Uterus (tissue), 4 donors: Measurements from ENCODE around the gene GRHL3. TPM values are rescaled to one million over a fixed set of nuclear protein-coding genes. Genes with fewer than 3 reads are reported as not detected.

ENCODE experiments used
- DNase-seq, 2 donors: peaks; one replicate each; pipeline ENCODE4 v3.0.0-alpha.2; 2019 to 2020
- H3K27ac ChIP-seq, 2 donors: fragments of 200-600 bp; sonication (generic); 1 replicate in 1 of 2; 2 replicates in 1 of 2; pipeline ENCODE4 v1.5.1; 2016 to 2018
- H3K27me3 ChIP-seq, 2 donors: fragments of 200-600 bp; sonication (generic); one replicate each; pipeline ENCODE4 v1.5.1; 2018 to 2019; ENCODE audit warnings: control low read depth in 1 of 2
- H3K36me3 ChIP-seq, 2 donors: fragments of 200-600 bp; sonication (generic); one replicate each; pipeline ENCODE4 v1.5.1; 2019; ENCODE audit warnings: control low read depth in 1 of 2
- H3K4me1 ChIP-seq, 2 donors: fragments of 200-600 bp; sonication (generic); one replicate each; pipeline ENCODE4 v1.5.1; 2018 to 2019; ENCODE audit warnings: control low read depth in 1 of 2
- H3K4me3 ChIP-seq, 2 donors: fragments of 200-600 bp; sonication (generic); 1 replicate in 1 of 2; 2 replicates in 1 of 2; pipeline ENCODE4 v1.5.1; 2018 to 2019; ENCODE audit warnings: mild to moderate bottlenecking in 1 of 2
- H3K9me3 ChIP-seq, 2 donors: fragments of 200-600 bp; sonication (generic); one replicate each; pipeline ENCODE4 v1.5.1; 2019; ENCODE audit warnings: control low read depth in 1 of 2
- POLR2A ChIP-seq, 2 donors: fragments of 450-650 bp; IDR thresholded peaks; one replicate each; pipeline ENCODE4 v1.6.1; 2016; ENCODE audit warnings: antibody characterized with exemption in 2 of 2, mild to moderate bottlenecking in 1 of 2, moderate library complexity in 1 of 2
- intact Hi-C: fragments of 100-400 bp; cut with DNase I; formaldehyde crosslinking; loops from one replicate; pipeline ENCODE4 v1.15.1; 2023; ENCODE audit warnings: low total_unique reads
- total RNA-seq, 4 donors: library from RNA; depleted of rRNA in 3 of 4; stranded (reverse); fragments of >200 nt in 3 of 4; gene quantifications; one replicate each; pipeline versions ENCODE4 v1.1.0 to v1.2.4, GENCODE V29; 2014 to 2023
- TF ChIP-seq, protein P1 (sequence below), 4 experiments: fragments of 200-600 bp in 2 of 4; fragments of 450-650 bp in 2 of 4; sonication (generic) in 2 of 4; IDR thresholded peaks; one replicate each; pipeline ENCODE4 v1.5.1; 2016 to 2019; ENCODE audit warnings: antibody characterized with exemption in 4 of 4, mild to moderate bottlenecking in 2 of 4, moderate library complexity in 1 of 4
- donor health status: DM: yes; HTN: yes; CAD: no.

The GRHL3 gene
- total RNA-seq, 4 donors from 2014 or later, result 0.15 to 0.35 TPM; not detected in 2

GRCh38 chr1:24347159-24347934 lies 28.2 kb downstream of the GRHL3 start:
- no peaks in the 10 kb centered on the region for H3K36me3 ChIP-seq
- no peak overlapping the region for H3K4me3 ChIP-seq
- no peak for TF ChIP-seq POLR2A (IDR thresholded peaks at IDR 0.05)
- TF ChIP-seq, protein P1, sequence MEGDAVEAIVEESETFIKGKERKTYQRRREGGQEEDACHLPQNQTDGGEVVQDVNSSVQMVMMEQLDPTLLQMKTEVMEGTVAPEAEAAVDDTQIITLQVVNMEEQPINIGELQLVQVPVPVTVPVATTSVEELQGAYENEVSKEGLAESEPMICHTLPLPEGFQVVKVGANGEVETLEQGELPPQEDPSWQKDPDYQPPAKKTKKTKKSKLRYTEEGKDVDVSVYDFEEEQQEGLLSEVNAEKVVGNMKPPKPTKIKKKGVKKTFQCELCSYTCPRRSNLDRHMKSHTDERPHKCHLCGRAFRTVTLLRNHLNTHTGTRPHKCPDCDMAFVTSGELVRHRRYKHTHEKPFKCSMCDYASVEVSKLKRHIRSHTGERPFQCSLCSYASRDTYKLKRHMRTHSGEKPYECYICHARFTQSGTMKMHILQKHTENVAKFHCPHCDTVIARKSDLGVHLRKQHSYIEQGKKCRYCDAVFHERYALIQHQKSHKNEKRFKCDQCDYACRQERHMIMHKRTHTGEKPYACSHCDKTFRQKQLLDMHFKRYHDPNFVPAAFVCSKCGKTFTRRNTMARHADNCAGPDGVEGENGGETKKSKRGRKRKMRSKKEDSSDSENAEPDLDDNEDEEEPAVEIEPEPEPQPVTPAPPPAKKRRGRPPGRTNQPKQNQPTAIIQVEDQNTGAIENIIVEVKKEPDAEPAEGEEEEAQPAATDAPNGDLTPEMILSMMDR (IDR thresholded peaks at IDR 0.05), result no peak
- intact Hi-C loops, result no loop called here
- no peak overlapping the region for H3K27ac ChIP-seq
- no peaks in the 10 kb centered on the region for H3K9me3 ChIP-seq
- no peaks in the 10 kb centered on the region for H3K4me1 ChIP-seq
- DNase-seq, result no peak
- H3K27me3 ChIP-seq, result no peaks in the 10 kb centered on the region

DNA sequence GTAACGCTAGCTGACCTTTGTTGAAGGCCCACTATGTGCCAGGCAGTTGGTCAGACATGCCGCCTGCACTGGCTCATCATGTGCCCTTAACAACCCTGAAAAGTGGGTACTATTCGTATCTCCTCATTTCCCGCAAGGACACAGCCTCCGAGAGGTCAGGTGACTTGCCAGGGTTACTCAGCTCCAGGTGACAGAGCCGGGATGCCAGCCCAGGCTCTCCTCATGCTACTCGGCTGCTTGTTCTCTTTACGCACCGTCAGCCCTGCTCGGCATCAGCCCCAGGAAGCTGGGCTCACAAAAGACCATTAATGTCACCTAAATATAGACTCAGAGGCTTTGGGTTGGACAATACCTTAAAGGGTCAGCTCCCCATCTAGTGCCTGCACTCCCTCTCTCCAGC lies 29.0 kb downstream of the GRHL3 start:
- H3K4me1 ChIP-seq, result no peaks in the 10 kb centered on the region
- no peak for DNase-seq
- intact Hi-C loops, result no loop called here
- H3K4me3 ChIP-seq, result no peak overlapping the region
- H3K9me3 ChIP-seq, result no peaks in the 10 kb centered on the region
- H3K27me3 ChIP-seq, result no peaks in the 10 kb centered on the region
- TF ChIP-seq POLR2A (IDR thresholded peaks at IDR 0.05), result no peak
- TF ChIP-seq, protein P1 (IDR thresholded peaks at IDR 0.05), result no peak
- no peaks in the 10 kb centered on the region for H3K36me3 ChIP-seq
- no peak overlapping the region for H3K27ac ChIP-seq

GRCh38 chr1:24349891-24350290 lies 30.7 kb downstream of the GRHL3 start:
- intact Hi-C loops, result no loop called here
- no peak for DNase-seq
- no peaks in the 10 kb centered on the region for H3K9me3 ChIP-seq
- H3K27ac ChIP-seq, result no peak overlapping the region
- H3K4me1 ChIP-seq, result no peaks in the 10 kb centered on the region
- no peaks in the 10 kb centered on the region for H3K27me3 ChIP-seq
- no peak overlapping the region for H3K4me3 ChIP-seq
- TF ChIP-seq POLR2A (IDR thresholded peaks at IDR 0.05), result no peak
- TF ChIP-seq, protein P1 (IDR thresholded peaks at IDR 0.05), result no peak
- H3K36me3 ChIP-seq, result no peaks in the 10 kb centered on the region

DNA sequence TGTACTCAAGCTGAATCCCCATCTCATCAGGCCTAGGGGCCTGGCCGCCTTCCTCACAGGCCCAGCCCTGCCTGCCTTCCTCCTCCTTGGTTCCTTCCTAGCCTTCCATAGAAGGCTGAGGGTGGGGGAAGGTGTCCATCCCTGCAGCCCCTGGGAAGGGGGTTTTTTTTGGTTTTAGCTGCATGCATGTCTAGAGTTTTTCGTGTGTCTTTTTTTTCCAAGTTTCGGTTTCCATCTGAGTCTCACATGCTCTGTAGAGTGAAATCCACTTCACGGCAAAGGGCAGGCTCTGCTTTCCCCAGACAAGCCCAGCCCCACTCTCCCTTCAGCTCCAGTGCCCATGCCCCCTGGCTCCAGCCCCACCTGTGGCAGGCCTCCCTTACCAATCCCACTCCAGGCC lies 32.1 kb downstream of the GRHL3 start:
- Histone ChIP-seq H3K4me1 (no peaks in the 10 kb centered on the region), H3K36me3 (no peaks in the 10 kb centered on the region), H3K27ac (no peak overlapping the region), H3K9me3 (no peaks in the 10 kb centered on the region), H3K27me3 (no peaks in the 10 kb centered on the region), H3K4me3 (no peak overlapping the region)
- intact Hi-C loops, result no loop called here
- DNase-seq, result no peak
- TF ChIP-seq, protein P1 (IDR thresholded peaks at IDR 0.05), result no peak
- no peak for TF ChIP-seq POLR2A (IDR thresholded peaks at IDR 0.05)

DNA sequence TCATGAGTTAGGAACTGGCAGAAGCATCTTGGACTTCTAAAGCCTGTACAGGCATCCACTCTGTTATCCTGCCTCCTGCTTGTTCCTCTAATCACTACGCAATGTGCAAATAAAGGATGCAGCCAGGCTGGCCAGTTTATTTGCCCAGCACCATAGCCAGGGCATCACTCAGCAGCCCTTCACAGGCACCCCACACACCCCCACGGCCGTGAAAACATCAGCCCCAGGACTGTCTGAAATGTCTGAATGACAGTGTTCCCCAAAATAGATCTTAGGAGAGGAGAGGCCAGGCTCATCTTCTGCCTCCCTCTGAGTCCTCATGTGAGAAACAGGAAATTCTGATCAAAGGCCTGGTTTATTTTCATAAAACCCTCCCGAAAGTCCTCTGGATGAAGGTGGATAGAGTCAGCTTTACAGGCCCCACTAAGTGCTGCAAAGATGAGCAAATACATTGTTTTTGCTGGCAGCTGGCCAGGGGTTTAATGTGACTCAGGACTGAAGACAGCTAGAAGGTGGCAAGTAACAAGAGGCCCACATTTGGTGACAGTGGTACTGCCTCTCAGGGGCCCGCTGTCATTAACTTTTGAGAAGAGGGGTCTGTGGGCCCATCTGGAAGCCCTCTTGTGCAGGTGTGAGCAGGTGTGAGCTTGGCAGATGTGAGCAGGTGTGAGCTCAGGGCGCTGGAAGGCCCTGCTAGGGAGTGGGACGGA lies 32.9 kb downstream of the GRHL3 start:
- no peak for TF ChIP-seq POLR2A (IDR thresholded peaks at IDR 0.05)
- TF ChIP-seq, protein P1 (IDR thresholded peaks at IDR 0.05), result no peak
- no peak for DNase-seq
- no peaks in the 10 kb centered on the region for H3K36me3 ChIP-seq
- no peaks in the 10 kb centered on the region for H3K9me3 ChIP-seq
- H3K4me1 ChIP-seq, result no peaks in the 10 kb centered on the region
- no peaks in the 10 kb centered on the region for H3K27me3 ChIP-seq
- no peak overlapping the region for H3K4me3 ChIP-seq
- no peak overlapping the region for H3K27ac ChIP-seq
- intact Hi-C loops, result no loop called here
